Left lung (tissue), 10 donors: Measurements from ENCODE around the gene THBS4. TPM values are rescaled to one million over a fixed set of nuclear protein-coding genes. Genes with fewer than 3 reads are reported as not detected.

ENCODE experiments used
- ATAC-seq: fragments of 200-7000 bp; cut with Tn5 transposase; one replicate; pipeline ENCODE4 v1.9.1; 2020; ENCODE audit warnings: moderate library complexity
- DNase-seq, 4 donors: peaks; one replicate each; pipeline ENCODE4 v3.0.0-alpha.2; 2013 to 2020
- H3K27ac ChIP-seq, 2 donors: fragments of 200-600 bp; sonication (generic) in 1 of 2; one replicate each; pipeline versions ENCODE4 v1.5.0 to v1.8.0; 2020 to 2021
- H3K27me3 ChIP-seq, 2 donors: fragments of 200-600 bp; sonication (generic) in 1 of 2; one replicate each; pipeline versions ENCODE4 v1.5.0 to v1.8.0; 2020 to 2021
- H3K36me3 ChIP-seq, 2 donors: fragments of 200-600 bp; sonication (generic) in 1 of 2; one replicate each; pipeline versions ENCODE4 v1.5.0 to v1.8.0; 2020 to 2021
- H3K4me1 ChIP-seq, 2 donors: fragments of 200-600 bp; one replicate each; pipeline ENCODE4 v1.8.0; 2021
- H3K4me3 ChIP-seq, 2 donors: fragments of 200-600 bp; sonication (generic) in 1 of 2; one replicate each; pipeline versions ENCODE4 v1.5.0 to v1.8.0; 2020 to 2021; ENCODE audit warnings: mild to moderate bottlenecking in 1 of 2
- H3K9me3 ChIP-seq, 2 donors: fragments of 200-600 bp; sonication (generic) in 1 of 2; one replicate each; pipeline versions ENCODE4 v1.5.0 to v1.8.0; 2020 to 2021
- CTCF ChIP-seq, 2 donors: fragments of 200-600 bp; sonication (generic) in 1 of 2; IDR thresholded peaks; one replicate each; pipeline versions ENCODE4 v1.5.0 to v1.8.0; 2021; ENCODE audit warnings: antibody characterized with exemption in 2 of 2
- intact Hi-C, 2 donors: fragments of 100-400 bp; cut with DNase I; formaldehyde crosslinking; loops; one replicate each; pipeline versions ENCODE4 v1.11.2 to v1.14.2; 2022
- polyA plus RNA-seq, 6 donors: library from polyadenylated mRNA; unstranded; fragments of 120-200 nt; gene quantifications; one replicate each; pipeline ENCODE4 v1.2.1, GENCODE V29; 2013; ENCODE audit not compliant: insufficient read length in 6 of 6
- total RNA-seq, 2 donors: library from RNA; stranded (reverse); fragmentation: NEBNext Ultra II Directional; extraction: Animal tissue kit (Norgen Biotek cat#: 25700); gene quantifications; one replicate each; pipeline ENCODE4 v1.2.1, GENCODE V29; 2021
- donor health status: DM: no; HTN: yes; CAD: no.
- donor health status: DM: no; HTN: no; CAD: no.

THBS4 gene
- total and polyA plus RNA-seq, 8 donors = 3.3 to 11.5 (median 5.9) TPM

GRCh38 chr5:80092486-80093107 lies 57.4 kb downstream of the THBS4 start:
- Histone ChIP-seq H3K27me3 (no peaks in the 10 kb centered on the region), H3K27ac (no peak overlapping the region), H3K4me3 (no peak overlapping the region), H3K36me3 (no peaks in the 10 kb centered on the region), H3K9me3 (no peaks in the 10 kb centered on the region), H3K4me1 (peaks cover 0 to 8% of the 10 kb centered on the region in 2 donors)
- ATAC-seq (no peak), DNase-seq (no peak)
- intact Hi-C loops = loop anchor here in 1 of 2 donors (5.0 to 10.0 kb wide), 2 partner anchors 182 to 215 kb away; no protein-coding TSS in a partner anchor
- no peak for TF ChIP-seq CTCF (IDR thresholded peaks at IDR 0.05)

- ATAC-seq = peak; percentile 69
- no peak overlapping the region for H3K27ac ChIP-seq
- peak in 1 of 4 donors; percentile 33 for DNase-seq
- peaks cover 0 to 8% of the 10 kb centered on the region in 2 donors for H3K4me1 ChIP-seq
- TF ChIP-seq CTCF (IDR thresholded peaks at IDR 0.05) = no peak
- no peaks in the 10 kb centered on the region for H3K27me3 ChIP-seq
- intact Hi-C loops = loop anchor here in 1 of 2 donors (5.0 to 10.0 kb wide), 2 partner anchors 181 to 214 kb away; no protein-coding TSS in a partner anchor
- H3K9me3 ChIP-seq = no peaks in the 10 kb centered on the region
- H3K4me3 ChIP-seq = no peak overlapping the region
- no peaks in the 10 kb centered on the region for H3K36me3 ChIP-seq
Observed at GRCh38 chr5:80093796-80094195, 58.6 kb downstream of the THBS4 start.

DNA sequence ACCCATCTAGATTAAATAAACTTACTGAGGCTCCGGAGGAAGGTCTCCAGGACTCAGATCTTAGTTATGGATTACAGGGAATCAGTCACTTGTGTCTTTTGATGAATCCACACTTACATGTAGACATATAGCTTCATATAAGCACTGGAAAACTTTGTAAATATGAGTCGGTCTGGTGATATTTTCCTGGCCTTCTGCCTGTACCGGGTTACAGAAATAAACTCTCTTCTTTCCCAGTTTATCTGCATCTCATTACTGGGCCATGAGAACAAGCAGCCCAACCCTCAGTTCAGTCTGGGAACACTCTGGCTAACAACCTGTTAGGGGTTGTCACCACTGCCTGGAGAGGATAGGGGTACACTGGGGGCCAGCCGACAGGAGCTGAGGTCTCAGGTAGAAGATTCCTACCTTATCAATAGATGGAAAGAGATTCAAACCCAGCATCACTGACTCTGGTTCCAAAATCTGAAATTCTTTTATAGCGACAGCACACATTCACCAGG lies 59.1 kb downstream of the THBS4 start:
- Histone ChIP-seq H3K36me3 (no peaks in the 10 kb centered on the region), H3K9me3 (no peaks in the 10 kb centered on the region), H3K4me3 (no peak overlapping the region), H3K4me1 (peaks cover 0 to 8% of the 10 kb centered on the region in 2 donors), H3K27me3 (no peaks in the 10 kb centered on the region), H3K27ac (no peak overlapping the region)
- DNase-seq (no peak), ATAC-seq (no peak)
- intact Hi-C loops = loop anchor here in 1 of 2 donors (5.0 to 10.0 kb wide), 2 partner anchors 181 to 213 kb away; no protein-coding TSS in a partner anchor
- no peak for TF ChIP-seq CTCF (IDR thresholded peaks at IDR 0.05)

- DNase-seq = no peak
- no peak for ATAC-seq
- no peak for TF ChIP-seq CTCF (IDR thresholded peaks at IDR 0.05)
- no peaks in the 10 kb centered on the region for H3K27me3 ChIP-seq
- no peaks in the 10 kb centered on the region for H3K36me3 ChIP-seq
- H3K4me1 ChIP-seq = peaks cover 0 to under 1% of the 10 kb centered on the region in 2 donors
- no peaks in the 10 kb centered on the region for H3K9me3 ChIP-seq
- intact Hi-C loops = loop anchor here in 1 of 2 donors (10.0 kb wide), 1 partner anchor 177 kb away; no protein-coding TSS in a partner anchor
- H3K27ac ChIP-seq = no peak overlapping the region
- H3K4me3 ChIP-seq = no peak overlapping the region
Observed at GRCh38 chr5:80097451-80097850, 62.3 kb downstream of the THBS4 start.

DNA sequence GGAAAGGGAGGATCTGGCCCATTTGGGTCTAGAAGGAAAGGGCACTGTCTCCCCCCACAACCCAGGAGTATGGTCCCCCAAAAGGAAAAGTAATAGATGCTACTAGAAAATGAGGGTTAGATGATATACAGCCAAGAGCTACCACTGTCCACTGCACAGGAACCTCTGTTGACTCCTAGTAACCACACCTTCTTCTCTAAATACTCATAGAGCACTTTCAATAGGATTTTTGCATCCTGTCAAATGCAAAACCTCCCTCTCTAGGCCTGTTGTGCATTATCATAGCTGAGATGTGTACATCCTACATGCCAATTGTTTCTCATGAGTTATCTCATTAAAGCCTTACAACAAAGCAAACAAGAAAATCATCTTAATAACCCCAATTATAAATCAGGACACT lies 66.8 kb downstream of the THBS4 start:
- DNase-seq (no peak), ATAC-seq (no peak)
- intact Hi-C loops = no loop called here
- no peak for TF ChIP-seq CTCF (IDR thresholded peaks at IDR 0.05)
- no peaks in the 10 kb centered on the region for H3K4me1 ChIP-seq
- H3K27me3 ChIP-seq = no peaks in the 10 kb centered on the region
- no peak overlapping the region for H3K27ac ChIP-seq
- no peak overlapping the region for H3K4me3 ChIP-seq
- H3K9me3 ChIP-seq = no peaks in the 10 kb centered on the region
- H3K36me3 ChIP-seq = no peaks in the 10 kb centered on the region
